ENCODE measurements around the gene ACE.

DNA sequence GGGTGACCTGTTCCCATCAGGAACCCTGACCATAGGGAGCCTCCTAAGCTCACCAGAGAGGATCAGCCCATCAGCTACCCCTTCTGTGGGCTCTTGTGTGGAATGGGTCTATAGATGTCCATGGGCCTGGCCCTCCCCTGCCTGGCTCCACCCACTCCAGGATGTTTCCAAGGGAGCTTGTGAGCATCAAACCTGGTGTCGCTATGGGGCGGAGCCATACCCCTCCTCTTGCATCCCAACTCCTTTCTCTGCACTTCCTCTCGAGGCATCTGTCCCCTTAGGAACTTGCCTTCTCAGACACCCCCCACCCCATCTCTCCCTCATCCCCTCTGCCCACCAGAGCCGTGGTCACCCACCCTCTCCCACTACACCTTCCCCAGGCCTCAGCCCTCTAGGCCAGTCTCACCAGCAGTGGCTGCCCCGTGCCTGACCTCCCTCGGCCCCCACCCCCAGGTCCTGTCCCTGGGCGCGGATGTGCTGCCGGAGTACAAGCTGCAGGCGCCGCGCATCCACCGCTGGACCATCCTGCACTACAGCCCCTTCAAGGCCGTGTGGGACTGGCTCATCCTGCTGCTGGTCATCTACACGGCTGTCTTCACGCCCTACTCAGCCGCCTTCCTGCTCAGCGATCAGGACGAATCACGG is 56.7 kb downstream of the ACE start:
- TF ChIP-seq ZNF274 (IDR thresholded peaks at IDR 0.05; ENCODE audit: low read depth, low read length) (no peak), SUZ12 (IDR thresholded peaks at IDR 0.05; ENCODE audit: extremely low read depth, insufficient read depth, insufficient read length) (no peak)
